ENCODE data around the gene BICDL2.
"Not testable (repeated sequence)": the region's sequence is repeated elsewhere in the genome, so short reads cannot be mapped to it uniquely, and the experiment has no call there.

BICDL2 gene, protein sequence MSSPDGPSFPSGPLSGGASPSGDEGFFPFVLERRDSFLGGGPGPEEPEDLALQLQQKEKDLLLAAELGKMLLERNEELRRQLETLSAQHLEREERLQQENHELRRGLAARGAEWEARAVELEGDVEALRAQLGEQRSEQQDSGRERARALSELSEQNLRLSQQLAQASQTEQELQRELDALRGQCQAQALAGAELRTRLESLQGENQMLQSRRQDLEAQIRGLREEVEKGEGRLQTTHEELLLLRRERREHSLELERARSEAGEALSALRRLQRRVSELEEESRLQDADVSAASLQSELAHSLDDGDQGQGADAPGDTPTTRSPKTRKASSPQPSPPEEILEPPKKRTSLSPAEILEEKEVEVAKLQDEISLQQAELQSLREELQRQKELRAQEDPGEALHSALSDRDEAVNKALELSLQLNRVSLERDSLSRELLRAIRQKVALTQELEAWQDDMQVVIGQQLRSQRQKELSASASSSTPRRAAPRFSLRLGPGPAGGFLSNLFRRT

DNA sequence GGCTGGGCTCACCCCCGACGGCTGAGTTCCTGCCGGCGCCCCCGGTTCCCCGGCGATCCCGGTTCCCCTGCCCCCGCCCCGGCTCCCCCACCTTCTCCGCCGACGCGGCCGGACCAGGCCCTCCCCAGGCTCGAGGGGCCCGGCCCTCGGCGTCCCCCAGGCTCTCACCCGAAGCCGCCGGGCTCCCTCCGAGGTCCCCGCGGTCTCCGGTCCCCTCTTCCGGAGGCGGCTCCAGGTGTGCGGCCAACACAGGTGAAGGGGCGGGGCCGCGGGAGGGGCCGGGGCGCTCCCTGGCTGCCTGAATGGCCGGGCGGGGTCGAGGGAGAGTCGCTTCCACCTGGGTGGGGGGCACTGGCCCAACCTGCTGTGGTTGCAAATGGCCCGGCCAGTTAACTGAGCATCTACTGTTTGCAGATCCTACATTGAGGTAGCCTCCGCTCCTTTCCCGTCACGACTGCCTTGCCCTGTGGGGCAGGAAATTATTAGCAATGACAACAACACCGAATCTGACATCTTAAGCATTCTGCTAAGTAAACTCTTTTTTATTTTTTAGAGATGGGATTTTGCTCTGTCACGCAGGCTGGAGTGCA lies at the start of gene BICDL2:
Gene BICDL2, minus strand, starts transcription at position 219 of the 590 bp plus-strand sequence. CDS start 1,448 bp downstream, outside the sequence.
- Mint-ChIP-seq H3K9me3 (no peaks in the 10 kb centered on the region), H3K27me3 (peaks cover 91% of the 10 kb centered on the region), H3K4me3 (peak within 1 kb of the TSS; percentile 28), H3K27ac (peak within 1 kb of the TSS; percentile 44), H3K36me3 (ENCODE audit: low read depth) (no peaks in the 10 kb centered on the region), H3K4me1 (ENCODE audit: low read depth) (peaks cover 50% of the 10 kb centered on the region)
- intact Hi-C loops (cut with micrococcal nuclease): no loop called here

DNA sequence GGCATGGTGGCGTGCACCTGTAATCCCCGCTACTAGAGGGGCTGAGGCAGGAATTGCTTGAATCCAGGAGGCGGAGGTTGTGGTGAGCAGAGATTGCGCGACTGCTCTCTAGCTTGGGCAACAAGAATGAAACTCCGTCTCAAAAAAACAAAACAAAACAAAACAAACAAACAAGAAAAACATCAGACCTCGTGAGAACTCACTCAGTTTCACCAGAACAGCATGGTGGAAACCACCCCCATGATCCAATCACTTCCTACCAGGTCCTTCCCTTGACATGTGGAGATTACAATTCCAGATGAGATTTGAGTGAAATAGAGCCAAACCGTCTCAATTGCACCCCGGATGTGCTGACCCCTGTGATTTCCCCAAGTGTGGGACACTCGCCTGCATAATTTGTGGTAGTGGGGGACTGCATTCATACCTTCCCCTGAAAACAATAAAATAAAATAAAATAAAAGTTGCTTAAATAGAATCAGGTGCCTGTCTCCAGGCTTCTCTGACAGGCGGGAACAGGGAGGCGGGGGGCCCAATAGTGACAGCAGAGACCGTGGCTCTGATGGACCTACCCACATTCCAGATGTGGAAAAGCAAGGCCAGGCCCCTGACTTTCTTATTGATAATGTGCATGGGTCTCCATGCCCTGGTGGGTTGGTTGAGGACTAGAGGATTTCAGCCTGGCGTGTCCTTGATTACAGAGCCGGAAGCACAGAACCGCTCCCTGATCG lies 49.3 kb upstream of the BICDL2 start:
- peaks cover 32% of the 10 kb centered on the region for H3K36me3 Mint-ChIP-seq (ENCODE audit: low read depth)
- H3K27me3 Mint-ChIP-seq: peaks cover 2% of the 10 kb centered on the region
- peak overlapping the region; percentile 81 for H3K4me3 Mint-ChIP-seq
- peaks cover 40% of the 10 kb centered on the region for H3K4me1 Mint-ChIP-seq (ENCODE audit: low read depth)
- H3K27ac Mint-ChIP-seq: peak overlapping the region; percentile 89
- intact Hi-C loops (cut with micrococcal nuclease): no loop called here
- H3K9me3 Mint-ChIP-seq: no peaks in the 10 kb centered on the region

DNA sequence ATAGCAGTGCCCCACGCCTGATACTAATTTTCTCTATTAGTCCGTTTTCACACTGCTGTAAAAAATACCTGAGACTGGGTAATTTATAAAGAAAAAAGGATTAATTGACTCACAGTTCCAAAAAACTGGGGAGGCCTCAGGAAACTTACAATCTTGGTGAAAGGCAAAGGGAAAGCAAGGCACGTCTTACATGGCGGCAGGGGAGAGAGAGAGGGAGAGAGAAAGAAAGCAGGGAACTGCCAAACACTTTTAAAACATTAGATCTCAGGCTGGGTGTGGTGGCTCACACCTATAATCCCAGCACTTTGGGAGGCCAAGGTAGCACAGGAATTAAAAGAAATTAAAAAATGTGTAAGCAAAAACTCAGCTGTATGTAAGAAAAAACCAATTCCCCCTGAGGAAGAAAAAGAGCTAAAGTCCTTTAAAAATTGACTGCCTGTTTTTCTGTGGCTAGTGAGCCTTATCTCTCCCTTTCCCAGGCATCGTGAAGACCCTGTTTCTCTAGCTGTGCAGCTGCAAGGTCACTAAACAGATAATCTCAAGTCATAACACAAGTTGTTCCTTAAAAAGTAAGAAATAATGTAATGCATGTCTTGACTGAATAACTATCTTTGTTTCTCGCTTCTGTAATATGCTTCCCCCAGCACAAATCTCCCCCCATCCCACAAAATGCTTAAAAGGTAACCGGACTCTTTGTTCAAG lies 48.4 kb upstream of the BICDL2 start:
- peaks cover 42% of the 10 kb centered on the region for H3K36me3 Mint-ChIP-seq (ENCODE audit: low read depth)
- H3K4me1 Mint-ChIP-seq (ENCODE audit: low read depth): peaks cover 40% of the 10 kb centered on the region
- H3K9me3 Mint-ChIP-seq: no peaks in the 10 kb centered on the region
- intact Hi-C loops (cut with micrococcal nuclease): no loop called here
- H3K4me3 Mint-ChIP-seq: peak overlapping the region; percentile 81
- H3K27ac Mint-ChIP-seq: peak overlapping the region; percentile 89
- no peaks in the 10 kb centered on the region for H3K27me3 Mint-ChIP-seq

DNA sequence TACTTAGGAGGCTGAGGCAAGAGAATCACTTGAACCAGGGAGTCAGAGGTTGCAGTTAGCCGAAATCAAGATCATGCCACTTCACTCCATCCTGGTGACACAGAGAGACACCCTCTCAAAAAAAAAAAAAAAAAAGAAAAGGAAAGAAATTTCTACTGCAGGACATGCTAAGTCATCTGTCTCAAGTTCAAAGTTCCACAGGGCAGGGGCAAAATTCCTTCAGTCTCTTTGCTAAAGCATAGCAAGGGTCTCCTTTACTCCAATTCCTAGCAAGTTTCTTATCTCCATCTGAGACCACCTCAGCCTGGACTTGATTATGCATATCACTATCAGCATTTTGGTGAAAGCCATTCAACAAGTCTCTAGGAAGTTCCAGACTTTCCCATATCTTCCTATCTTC lies 47.7 kb upstream of the BICDL2 start:
- no peaks in the 10 kb centered on the region for H3K27me3 Mint-ChIP-seq
- H3K9me3 Mint-ChIP-seq: no peaks in the 10 kb centered on the region
- intact Hi-C loops (cut with micrococcal nuclease): no loop called here
- H3K36me3 Mint-ChIP-seq (ENCODE audit: low read depth): peaks cover 48% of the 10 kb centered on the region
- H3K4me3 Mint-ChIP-seq: no peak overlapping the region
- peaks cover 40% of the 10 kb centered on the region for H3K4me1 Mint-ChIP-seq (ENCODE audit: low read depth)
- H3K27ac Mint-ChIP-seq: no peak overlapping the region

DNA sequence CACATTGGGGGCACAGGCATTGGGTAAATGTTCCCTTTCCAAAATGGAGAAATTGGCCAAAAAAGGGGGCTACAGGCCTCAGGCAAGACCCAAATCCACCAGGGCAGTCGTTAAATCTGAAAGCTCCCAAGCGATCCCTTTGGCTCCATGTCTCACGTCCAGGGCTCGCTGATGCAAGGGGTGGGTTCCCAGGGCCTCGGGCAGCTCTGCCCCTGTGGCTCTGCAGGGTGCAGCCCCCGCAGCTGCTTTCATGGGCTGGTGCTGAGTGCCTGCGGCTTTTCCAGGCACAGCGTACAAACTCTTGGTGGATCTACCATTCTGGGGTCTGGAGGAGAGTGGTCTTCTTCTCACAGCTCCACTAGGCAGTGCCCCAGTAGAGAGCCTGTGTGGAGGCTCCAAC lies 46.7 kb upstream of the BICDL2 start:
- H3K4me1 Mint-ChIP-seq (ENCODE audit: low read depth): peaks cover 40% of the 10 kb centered on the region
- H3K9me3 Mint-ChIP-seq; intact Hi-C loops (cut with micrococcal nuclease); H3K27ac Mint-ChIP-seq; H3K27me3 Mint-ChIP-seq; H3K4me3 Mint-ChIP-seq: not testable (repeated sequence)
- peaks cover 54% of the 10 kb centered on the region for H3K36me3 Mint-ChIP-seq (ENCODE audit: low read depth)

DNA sequence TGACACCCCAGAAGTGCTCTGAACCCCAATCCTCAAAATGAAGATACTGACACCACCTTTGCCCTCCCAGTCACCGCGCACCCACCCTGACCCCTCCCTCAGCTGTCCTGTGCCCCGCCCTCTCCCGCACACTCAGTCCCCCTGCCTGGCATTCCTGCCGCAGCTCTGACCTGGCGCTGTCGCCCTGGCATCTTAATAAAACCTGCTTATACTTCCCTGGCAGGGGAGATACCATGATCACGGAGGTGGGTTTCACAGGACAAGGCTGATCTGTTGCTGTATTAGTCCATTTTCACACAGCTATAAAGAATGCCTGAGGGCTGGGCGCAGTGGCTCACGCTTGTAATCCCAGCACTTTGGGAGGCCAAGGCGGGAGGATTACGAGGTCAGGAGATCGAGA lies 45.2 kb upstream of the BICDL2 start:
- H3K9me3 Mint-ChIP-seq; H3K27ac Mint-ChIP-seq; H3K4me3 Mint-ChIP-seq; intact Hi-C loops (cut with micrococcal nuclease); H3K27me3 Mint-ChIP-seq: not testable (repeated sequence)
- Mint-ChIP-seq H3K36me3 (ENCODE audit: low read depth) (peaks cover 66% of the 10 kb centered on the region), H3K4me1 (ENCODE audit: low read depth) (peaks cover 25% of the 10 kb centered on the region)

DNA sequence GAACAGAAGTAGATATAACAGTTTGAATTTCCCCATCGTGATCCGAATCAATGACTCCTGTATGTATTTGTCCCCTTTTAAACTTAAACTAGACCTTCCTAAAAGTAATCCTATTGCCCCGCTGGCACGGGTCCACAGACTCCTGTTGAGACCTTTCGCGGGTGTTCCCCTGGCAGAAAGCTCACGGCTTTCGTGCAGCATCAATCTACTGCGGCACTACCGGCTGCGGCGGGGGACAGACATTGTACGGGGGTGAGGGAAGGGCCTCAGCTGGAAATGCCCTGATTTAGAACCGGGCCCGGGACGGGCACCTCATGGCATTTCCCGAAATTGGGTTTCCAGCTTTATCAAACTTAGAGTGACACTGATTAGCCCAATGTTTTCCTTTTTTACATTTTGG lies 43.3 kb upstream of the BICDL2 start:
- no peak overlapping the region for H3K27ac Mint-ChIP-seq
- peaks cover 13% of the 10 kb centered on the region for H3K4me1 Mint-ChIP-seq (ENCODE audit: low read depth)
- no peaks in the 10 kb centered on the region for H3K27me3 Mint-ChIP-seq
- H3K4me3 Mint-ChIP-seq: no peak overlapping the region
- intact Hi-C loops (cut with micrococcal nuclease): no loop called here
- H3K9me3 Mint-ChIP-seq: no peaks in the 10 kb centered on the region
- peaks cover 74% of the 10 kb centered on the region for H3K36me3 Mint-ChIP-seq (ENCODE audit: low read depth)

DNA sequence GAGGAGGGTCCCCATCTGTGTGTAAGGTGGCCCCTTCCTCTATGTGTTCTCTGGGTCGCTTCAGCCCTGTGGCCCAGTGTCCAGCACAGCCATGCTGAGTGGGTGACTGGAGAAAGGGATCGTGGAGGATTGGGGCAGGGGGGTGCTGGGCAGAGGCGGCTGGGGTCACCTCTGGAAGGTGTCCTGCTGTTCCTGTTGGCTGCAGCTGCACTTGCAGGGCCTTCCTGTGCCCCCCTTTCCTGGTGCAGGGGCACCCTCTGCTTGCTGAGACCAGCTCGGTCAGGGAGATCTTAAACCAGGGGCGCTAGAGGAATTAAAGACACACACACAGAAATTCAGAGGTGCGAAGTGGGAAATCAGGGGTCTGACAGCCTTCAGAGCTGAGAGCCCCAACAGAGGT lies 39.8 kb upstream of the BICDL2 start:
- H3K27me3 Mint-ChIP-seq: peaks cover 3% of the 10 kb centered on the region
- H3K27ac Mint-ChIP-seq: no peak overlapping the region
- intact Hi-C loops (cut with micrococcal nuclease): no loop called here

DNA sequence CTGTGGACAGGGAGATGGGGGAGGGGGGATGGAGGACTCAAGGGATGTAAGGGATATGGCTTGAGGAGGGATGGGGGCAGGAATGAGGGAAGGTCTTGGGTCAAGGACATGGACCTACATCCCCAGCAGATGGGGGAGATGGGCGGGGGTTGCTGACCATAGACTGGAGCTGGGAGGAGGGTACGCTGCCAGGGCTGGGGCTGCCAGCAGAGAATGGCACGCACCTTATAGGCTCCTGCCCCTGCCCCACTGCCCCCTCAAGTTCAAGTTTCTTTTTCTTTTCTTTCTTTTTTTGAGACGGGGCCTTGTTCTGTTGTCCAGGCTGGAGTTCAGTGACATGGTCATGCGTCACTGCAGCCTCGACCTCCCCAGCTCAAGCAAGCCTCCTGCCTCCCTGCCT lies 39.2 kb upstream of the BICDL2 start:
- H3K9me3 Mint-ChIP-seq; H3K27me3 Mint-ChIP-seq; H3K27ac Mint-ChIP-seq; H3K4me3 Mint-ChIP-seq; intact Hi-C loops (cut with micrococcal nuclease): not testable (repeated sequence)
- Mint-ChIP-seq H3K36me3 (ENCODE audit: low read depth) (peaks cover 40% of the 10 kb centered on the region), H3K4me1 (ENCODE audit: low read depth) (peaks cover 39% of the 10 kb centered on the region)

More for the DNA sequence above, 39.8 kb upstream of the BICDL2 start:
- peaks cover 46% of the 10 kb centered on the region for H3K36me3 Mint-ChIP-seq (ENCODE audit: low read depth)
- H3K4me1 Mint-ChIP-seq (ENCODE audit: low read depth): peaks cover 36% of the 10 kb centered on the region
- H3K9me3 Mint-ChIP-seq: no peaks in the 10 kb centered on the region
- H3K4me3 Mint-ChIP-seq: no peak overlapping the region

DNA sequence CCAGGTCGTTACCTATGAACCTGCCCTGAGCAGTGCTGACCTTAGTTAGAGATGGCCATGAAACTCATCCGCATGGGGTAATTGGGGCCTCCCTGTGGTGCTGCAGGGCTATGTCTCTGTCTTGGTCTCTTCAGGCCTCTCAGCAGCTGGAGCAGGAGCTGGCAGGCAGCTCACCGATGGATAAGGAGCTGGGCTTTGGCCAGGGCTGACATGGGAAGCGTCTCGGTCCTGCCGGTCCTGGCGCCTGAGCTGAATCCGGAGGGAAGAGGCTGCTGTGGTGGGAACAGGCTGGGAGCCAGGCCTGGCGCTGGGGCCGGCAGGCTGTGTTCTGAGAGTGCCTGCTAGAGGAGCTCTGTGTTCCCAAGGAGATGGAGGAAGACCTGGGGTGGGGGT lies 38.8 kb upstream of the BICDL2 start:
- no peak overlapping the region for H3K27ac Mint-ChIP-seq
- no peak overlapping the region for H3K4me3 Mint-ChIP-seq
- peaks cover 39% of the 10 kb centered on the region for H3K4me1 Mint-ChIP-seq (ENCODE audit: low read depth)
- H3K9me3 Mint-ChIP-seq: no peaks in the 10 kb centered on the region
- intact Hi-C loops (cut with micrococcal nuclease): no loop called here
- peaks cover 36% of the 10 kb centered on the region for H3K36me3 Mint-ChIP-seq (ENCODE audit: low read depth)
- H3K27me3 Mint-ChIP-seq: peaks cover 3% of the 10 kb centered on the region

DNA sequence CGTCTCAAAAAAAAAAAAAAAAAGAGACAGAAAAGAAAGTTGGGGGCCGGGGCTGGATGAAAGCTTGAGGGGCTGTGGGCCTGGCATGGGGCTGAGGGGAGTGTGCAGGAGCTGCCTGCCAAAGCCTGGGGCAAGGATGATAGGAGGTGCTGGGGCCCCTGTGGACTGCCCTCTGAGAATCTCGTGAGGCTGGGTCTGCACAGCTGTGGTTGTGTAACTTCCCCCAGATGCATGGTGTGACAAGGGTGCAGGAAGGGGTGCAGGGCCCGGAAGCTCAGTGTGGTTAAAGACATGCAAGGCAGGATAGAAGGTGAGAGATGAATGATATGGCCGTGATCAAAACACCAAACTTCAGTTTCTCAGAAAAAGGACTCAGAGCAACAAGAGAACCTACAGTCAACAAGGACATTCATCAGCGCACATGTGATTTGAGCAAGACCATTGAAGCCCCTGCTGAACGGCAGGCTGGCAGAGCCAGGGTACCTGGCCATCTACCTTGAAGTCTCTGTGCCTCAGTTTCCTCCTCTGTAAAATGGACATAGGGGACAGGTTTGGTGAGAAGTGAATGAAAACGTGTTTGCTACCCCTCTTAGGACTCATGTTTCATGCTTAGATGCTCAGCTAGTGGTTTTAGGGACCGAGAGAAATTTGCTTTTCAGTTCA lies 38.2 kb upstream of the BICDL2 start:
- peaks cover 42% of the 10 kb centered on the region for H3K4me1 Mint-ChIP-seq (ENCODE audit: low read depth)
- peaks cover 3% of the 10 kb centered on the region for H3K27me3 Mint-ChIP-seq
- intact Hi-C loops (cut with micrococcal nuclease): no loop called here
- H3K4me3 Mint-ChIP-seq: peak overlapping the region; percentile 4
- peaks cover 31% of the 10 kb centered on the region for H3K36me3 Mint-ChIP-seq (ENCODE audit: low read depth)
- H3K27ac Mint-ChIP-seq: no peak overlapping the region
- no peaks in the 10 kb centered on the region for H3K9me3 Mint-ChIP-seq

DNA sequence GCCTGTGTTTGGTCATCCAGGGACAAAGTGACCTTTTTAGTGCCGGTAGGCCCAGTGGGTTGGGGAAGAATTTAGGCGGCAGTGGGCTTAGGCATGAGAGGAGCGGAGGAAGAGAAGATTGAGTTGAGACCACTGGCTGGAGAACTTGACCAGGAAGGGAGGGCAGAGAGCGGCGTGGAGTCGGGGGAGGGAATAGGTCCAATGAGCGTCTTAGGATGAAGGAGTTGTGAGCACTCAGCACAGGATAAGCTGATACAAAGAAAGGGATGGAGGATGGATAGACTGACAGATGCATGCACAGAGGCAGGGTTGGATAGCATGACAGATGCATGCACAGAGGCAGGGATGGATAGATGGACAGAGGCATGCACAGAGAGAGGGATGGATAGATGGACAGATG lies 36.7 kb upstream of the BICDL2 start:
- H3K27ac Mint-ChIP-seq: no peak overlapping the region
- peaks cover 3% of the 10 kb centered on the region for H3K27me3 Mint-ChIP-seq
- H3K9me3 Mint-ChIP-seq: no peaks in the 10 kb centered on the region
- peaks cover 49% of the 10 kb centered on the region for H3K4me1 Mint-ChIP-seq (ENCODE audit: low read depth)
- intact Hi-C loops (cut with micrococcal nuclease): no loop called here
- H3K4me3 Mint-ChIP-seq: no peak overlapping the region
- peaks cover 21% of the 10 kb centered on the region for H3K36me3 Mint-ChIP-seq (ENCODE audit: low read depth)

DNA sequence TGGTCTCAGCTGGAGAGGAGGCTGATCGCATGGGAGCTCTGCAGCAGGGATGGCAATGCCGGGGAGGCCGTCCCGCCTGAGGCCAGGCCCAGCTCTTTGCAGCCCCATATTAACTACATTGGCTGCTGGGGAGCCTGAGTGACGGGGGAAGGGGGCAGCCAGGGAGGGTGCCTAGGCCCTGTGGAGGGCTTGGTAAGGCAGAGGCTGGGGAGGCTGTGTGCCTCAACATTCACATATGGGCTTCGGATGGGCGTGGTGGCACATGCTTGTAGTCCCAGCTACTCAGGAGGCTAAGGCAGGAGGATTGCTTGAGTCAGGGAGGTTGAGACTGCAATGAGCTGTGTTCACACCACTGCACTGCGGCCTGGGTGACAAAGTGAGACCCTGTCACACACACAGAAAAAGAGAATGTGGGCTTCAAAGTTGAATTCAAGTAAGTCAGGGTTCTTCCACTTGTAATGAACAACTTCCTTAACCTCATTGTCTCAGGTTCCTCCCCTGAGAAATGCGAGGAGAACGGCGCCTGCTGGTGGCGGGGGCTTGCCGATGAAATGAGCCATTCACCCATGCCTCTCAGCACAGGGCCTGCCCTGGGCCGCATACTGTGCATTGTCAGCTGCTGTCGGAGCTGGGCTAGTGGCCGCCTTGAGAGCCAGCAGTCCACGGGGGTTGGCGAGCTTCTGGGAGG lies 36.0 kb upstream of the BICDL2 start:
- intact Hi-C loops (cut with micrococcal nuclease); H3K9me3 Mint-ChIP-seq; H3K4me3 Mint-ChIP-seq; H3K27me3 Mint-ChIP-seq; H3K27ac Mint-ChIP-seq: not testable (repeated sequence)
- Mint-ChIP-seq H3K4me1 (ENCODE audit: low read depth) (peaks cover 49% of the 10 kb centered on the region), H3K36me3 (ENCODE audit: low read depth) (peaks cover 13% of the 10 kb centered on the region)

Data from dendritic cell treated with granulocyte-macrophage colony-stimulating factor and Interleukin-4, amounts not matched to agents 40 ng/mL and 50 ng/mL, for 4 days (primary cell).